Stimulated activated naive CD8-positive, alpha-beta T cell treated with anti-CD3 and anti-CD28 coated beads, Interleukin-15, Interleukin-2, amounts not matched to agents 100 ng/mL and 50 ng/mL, for 24 hours (primary cell): Measurements from ENCODE around the gene C11orf71.

Source experiments
- H3K27ac Mint-ChIP-seq: one replicate; pipeline ENCODE4 v1.8.0; 2021; ENCODE audit warnings: mild to moderate bottlenecking, mixed read lengths
- H3K27me3 Mint-ChIP-seq: one replicate; pipeline ENCODE4 v1.8.0; 2021; ENCODE audit warnings: mixed read lengths
- H3K36me3 Mint-ChIP-seq: one replicate; pipeline ENCODE4 v1.8.0; 2021; ENCODE audit warnings: low read depth, mixed read lengths
- H3K4me1 Mint-ChIP-seq: one replicate; pipeline ENCODE4 v1.8.0; 2021; ENCODE audit warnings: low read depth, mixed read lengths
- H3K4me3 Mint-ChIP-seq: one replicate; pipeline ENCODE4 v1.8.0; 2021; ENCODE audit warnings: mild to moderate bottlenecking, mixed read lengths
- H3K9me3 Mint-ChIP-seq: one replicate; pipeline ENCODE4 v1.8.0; 2021; ENCODE audit warnings: mixed read lengths

The C11orf71 gene

DNA sequence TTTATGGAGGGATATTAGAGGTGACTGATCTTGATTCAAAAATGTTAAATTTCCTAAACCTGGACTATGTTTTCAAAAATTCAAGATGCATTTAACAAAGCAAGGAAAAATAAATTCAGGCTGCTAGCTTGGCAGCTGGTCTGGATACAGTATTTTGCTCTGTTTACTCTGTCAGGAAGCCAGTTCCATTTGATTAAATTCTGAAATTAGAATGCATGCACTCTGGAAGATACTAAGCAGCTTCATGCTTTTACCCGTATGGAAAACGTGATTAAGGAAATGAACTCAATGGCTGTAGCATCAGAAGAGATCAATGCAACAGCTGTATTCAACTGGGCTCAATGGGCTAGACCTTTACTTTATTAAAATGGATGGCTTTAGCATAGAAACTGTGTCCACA is 14.2 kb downstream of the C11orf71 start:
- Mint-ChIP-seq H3K4me3 (no peak overlapping the region), H3K27ac (no peak overlapping the region), H3K9me3 (no peaks in the 10 kb centered on the region), H3K4me1 (no peaks in the 10 kb centered on the region), H3K27me3 (no peaks in the 10 kb centered on the region), H3K36me3 (no peaks in the 10 kb centered on the region)

DNA sequence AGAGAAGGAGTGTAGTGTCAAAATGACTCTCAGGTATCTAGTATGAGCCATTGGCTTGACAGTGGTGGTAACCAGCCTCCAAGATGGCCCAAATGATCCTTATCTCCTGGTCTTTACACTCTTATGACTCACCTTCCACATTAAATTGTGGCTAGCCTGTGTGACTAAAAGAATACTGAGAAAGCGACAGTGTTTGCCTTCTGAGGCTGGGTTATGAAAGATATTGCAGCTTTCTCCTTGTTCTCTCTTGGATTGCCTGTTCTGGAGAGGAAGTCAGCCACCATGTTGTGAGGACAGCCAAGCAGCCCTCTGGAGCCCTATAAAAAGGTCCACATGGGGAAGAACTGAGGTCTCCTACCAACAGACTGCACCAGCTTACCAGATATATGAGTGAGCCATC is 15.8 kb downstream of the C11orf71 start:
- Mint-ChIP-seq H3K27me3 (peaks cover 6% of the 10 kb centered on the region), H3K4me3 (no peak overlapping the region), H3K27ac (no peak overlapping the region), H3K9me3 (no peaks in the 10 kb centered on the region), H3K36me3 (no peaks in the 10 kb centered on the region), H3K4me1 (no peaks in the 10 kb centered on the region)

DNA sequence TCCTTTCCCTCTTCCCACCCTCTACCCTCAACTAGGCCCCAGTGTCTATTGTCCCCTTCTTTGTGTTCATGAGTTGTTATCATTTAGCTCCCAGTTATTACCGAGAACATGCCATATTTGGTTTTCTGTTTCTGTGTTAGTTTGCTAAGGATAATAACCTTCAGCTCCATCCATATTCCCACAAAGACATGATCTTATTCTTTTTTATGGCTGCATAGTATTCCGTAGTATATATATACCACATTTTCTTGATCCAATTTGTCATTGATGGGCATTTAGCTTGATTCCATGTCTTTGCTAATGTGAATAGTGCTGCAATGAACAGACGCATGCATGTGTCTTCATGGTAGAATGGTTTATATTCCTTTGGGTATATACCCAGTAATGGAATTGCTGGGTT is 17.8 kb downstream of the C11orf71 start:
- no peaks in the 10 kb centered on the region for H3K4me1 Mint-ChIP-seq
- H3K27ac Mint-ChIP-seq, result no peak overlapping the region

DNA sequence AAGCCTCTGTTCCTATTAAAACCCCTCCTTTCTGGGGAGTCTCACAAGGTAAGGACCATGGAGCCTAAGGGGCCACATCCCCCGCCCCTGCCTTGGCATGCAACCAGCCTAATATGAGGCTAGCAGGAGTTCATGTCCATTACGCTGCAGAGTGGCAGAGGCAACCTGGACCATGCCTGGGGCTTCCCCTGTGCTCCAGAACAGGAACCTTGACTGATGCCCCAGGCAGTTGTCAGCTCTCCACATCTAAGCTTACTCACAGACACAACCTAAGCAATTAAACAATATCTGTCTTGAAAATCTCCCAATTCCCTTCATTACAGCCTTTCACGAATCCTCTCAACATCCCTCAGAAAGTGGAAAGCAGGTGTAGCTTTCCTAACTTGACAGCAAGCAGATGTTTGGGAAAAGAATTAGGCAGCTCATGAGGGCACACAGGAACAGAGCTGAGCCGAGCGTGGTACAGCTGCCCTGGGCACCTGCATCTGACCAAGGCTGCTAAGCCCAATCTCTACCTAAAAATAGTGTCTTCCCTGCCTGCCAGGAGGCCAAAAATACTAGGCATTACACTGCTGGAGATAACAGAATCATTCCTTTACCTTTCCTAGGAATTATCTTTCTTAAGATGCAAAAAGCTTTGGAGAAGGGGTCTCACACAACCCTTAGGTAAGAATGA is 20.8 kb downstream of the C11orf71 start:
- Mint-ChIP-seq H3K27me3 (peaks cover 14% of the 10 kb centered on the region), H3K9me3 (no peaks in the 10 kb centered on the region), H3K36me3 (no peaks in the 10 kb centered on the region), H3K4me1 (no peaks in the 10 kb centered on the region), H3K27ac (no peak overlapping the region), H3K4me3 (no peak overlapping the region)

More for the DNA sequence above, 17.8 kb downstream of the C11orf71 start:
- Mint-ChIP-seq H3K27me3 (peaks cover 14% of the 10 kb centered on the region), H3K36me3 (no peaks in the 10 kb centered on the region), H3K4me3 (no peak overlapping the region), H3K9me3 (no peaks in the 10 kb centered on the region)

DNA sequence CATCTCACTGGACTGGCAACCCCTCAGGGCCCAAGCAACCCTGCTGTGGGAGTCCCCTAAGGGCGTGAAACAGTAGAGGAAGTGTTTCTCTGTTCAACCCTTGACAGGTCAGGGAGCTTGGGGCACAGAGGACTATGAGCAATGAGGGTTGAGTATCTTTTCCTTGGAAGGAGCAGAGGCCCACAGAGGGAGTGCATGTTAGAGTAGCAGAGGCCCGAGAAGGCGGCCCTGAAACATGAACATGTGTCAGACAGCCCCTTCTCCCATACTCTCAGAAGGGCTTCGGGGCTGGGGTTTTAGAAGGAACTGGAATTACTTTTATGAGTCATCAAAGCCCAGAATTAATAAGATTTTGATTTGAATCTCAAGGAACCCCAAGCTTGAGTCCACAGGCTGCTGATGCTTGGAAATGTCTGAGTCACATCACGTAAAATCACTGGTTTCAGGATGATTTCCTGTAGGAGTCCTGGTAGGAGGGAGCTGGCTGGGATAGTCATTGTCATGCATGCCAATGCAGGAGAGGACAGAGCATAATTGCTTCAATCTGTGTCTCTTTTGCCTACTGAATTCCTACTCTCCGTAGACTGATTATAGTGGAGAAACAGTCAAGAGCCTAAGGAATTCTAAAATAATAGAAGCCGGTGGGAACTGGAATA is 22.6 kb downstream of the C11orf71 start:
- Mint-ChIP-seq H3K9me3 (no peaks in the 10 kb centered on the region), H3K27ac (no peak overlapping the region), H3K4me3 (no peak overlapping the region), H3K27me3 (peaks cover 25% of the 10 kb centered on the region), H3K4me1 (no peaks in the 10 kb centered on the region), H3K36me3 (no peaks in the 10 kb centered on the region)

DNA sequence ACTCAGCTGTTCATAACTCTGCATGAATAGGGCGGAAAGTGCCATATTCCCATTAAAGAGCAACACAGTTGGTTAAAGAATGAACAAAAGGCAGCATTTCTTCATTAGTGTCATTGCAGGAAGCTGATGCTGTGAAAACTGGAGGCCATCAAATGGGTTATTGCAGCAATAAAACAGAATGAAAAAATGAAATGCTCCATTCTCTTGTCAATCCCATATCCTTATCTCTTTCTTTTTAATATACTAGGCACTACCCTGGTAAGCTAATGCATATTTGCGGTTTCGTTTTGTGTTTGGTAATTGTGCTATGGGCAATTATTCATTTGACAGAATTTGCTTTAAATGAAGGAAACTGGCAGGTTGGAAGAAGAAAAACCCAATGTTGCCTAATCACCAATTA is 25.3 kb downstream of the C11orf71 start:
- Mint-ChIP-seq H3K4me3 (no peak overlapping the region), H3K27ac (no peak overlapping the region), H3K9me3 (no peaks in the 10 kb centered on the region), H3K4me1 (no peaks in the 10 kb centered on the region), H3K27me3 (peaks cover 25% of the 10 kb centered on the region), H3K36me3 (no peaks in the 10 kb centered on the region)

DNA sequence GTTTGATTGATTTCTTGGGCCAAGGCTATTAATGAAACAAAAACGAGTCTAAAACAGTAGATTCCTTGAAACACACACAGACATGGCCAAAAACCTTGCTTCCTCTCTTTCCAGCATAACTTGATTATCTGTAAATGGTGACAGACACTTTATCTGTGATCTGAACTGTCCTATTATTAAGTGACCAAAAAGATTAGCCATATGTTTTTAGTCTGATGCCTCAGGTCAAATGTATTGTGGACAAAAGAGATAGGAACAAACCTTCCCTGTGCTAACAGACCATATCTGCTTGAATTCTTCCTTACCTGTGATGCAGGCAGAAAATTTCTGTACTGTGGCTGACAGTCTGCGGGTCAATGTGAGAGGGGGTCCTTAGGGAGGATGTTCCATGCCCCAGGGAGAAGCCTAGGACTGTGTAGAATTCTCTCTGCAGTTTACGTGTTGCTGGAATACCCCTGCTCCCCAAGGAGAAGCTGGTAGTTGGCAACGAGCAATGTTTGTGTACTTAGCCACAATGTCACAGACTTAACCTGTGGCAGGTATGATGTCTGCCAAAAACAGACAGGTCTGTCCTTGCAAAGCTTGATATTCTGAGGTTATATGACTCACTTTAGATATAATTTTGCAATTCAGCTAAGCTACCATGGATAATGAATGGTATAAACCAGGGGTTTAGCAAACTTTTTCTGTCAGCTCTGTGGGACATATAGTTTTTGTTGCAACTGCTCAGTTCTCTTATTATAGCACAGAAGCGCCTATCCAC is 31.2 kb downstream of the C11orf71 start:
- no peaks in the 10 kb centered on the region for H3K36me3 Mint-ChIP-seq
- H3K27ac Mint-ChIP-seq, result no peak overlapping the region
- no peak overlapping the region for H3K4me3 Mint-ChIP-seq
- H3K9me3 Mint-ChIP-seq, result no peaks in the 10 kb centered on the region
- no peaks in the 10 kb centered on the region for H3K4me1 Mint-ChIP-seq
- H3K27me3 Mint-ChIP-seq, result peaks cover 36% of the 10 kb centered on the region

DNA sequence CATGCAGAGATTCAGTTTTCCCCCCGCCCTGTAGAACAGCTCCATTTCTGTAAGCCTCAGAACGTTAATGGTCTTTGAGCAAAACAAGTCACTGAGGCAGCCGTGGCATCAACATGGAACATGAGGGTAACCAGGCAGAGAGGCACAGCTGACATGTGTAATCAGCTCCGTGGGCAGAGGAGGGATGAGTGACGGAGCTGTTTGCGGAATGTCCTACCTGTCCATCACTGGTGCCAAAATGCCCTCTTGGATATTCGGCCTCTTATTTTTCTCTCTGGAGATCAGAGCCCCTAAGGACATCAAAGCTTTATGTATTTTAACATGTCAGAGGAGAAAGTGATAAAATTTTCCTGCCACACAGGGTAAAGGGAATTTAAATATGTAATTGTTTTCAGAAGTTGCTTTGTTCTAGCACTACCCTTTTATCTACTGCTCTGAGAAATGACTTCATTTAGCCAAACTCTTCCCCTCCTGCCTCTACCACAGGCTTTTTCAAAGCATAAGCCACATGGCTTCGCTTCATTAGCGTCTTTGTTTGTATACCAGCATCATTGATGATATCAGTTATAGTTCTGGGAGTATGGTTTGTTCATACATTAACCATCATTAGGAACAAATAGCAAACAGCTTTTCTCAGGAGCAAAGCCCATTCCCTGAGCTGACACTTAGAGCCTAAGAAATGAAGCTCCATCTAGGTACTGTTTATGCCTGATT is 32.9 kb downstream of the C11orf71 start:
- Mint-ChIP-seq H3K4me1 (no peaks in the 10 kb centered on the region), H3K9me3 (no peaks in the 10 kb centered on the region), H3K4me3 (no peak overlapping the region), H3K36me3 (no peaks in the 10 kb centered on the region), H3K27ac (no peak overlapping the region), H3K27me3 (peaks cover 29% of the 10 kb centered on the region)

DNA sequence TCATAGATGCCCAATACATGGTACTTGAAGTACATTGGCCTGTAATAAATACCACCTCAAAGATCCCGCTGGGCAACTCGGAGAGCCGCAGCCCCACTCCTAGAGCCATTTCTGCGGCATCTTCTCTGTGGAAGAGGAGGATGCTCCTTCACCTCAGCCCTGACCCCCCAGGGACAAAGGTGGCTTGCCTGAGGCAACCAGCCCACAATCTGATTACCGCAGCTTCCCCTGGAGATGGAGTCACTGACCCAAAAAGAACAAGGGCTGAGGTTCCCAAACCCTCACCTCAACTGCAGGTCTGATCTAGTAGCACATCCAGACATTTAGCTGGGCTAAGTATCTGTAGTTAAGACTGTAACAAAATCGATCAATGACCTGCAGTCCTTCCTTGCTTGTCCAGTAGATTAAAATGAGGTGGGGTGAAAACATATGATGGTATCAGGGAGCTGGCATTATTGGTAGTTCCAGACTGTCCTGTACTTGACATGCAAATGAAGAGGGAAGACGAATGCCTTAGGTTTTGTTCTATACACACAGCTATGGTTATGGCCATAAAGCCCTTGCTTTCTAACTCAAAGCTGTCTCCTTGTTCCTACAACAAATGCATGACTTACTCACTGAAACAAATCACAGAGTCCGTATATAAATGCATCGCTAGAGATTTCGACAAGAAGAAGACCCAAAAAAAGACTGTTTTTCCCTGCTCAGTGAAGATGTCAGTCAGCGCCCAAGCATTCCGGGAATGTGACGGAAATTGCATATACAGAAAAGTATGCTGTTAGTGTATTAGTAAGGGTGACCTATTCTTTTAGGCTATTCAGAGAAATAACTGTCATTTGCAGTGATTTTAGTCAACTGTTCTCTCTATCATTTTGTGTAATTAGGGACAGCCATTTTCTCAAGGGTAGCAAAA is 33.7 kb downstream of the C11orf71 start:
- H3K27me3 Mint-ChIP-seq, result peaks cover 23% of the 10 kb centered on the region
- no peaks in the 10 kb centered on the region for H3K4me1 Mint-ChIP-seq
- H3K36me3 Mint-ChIP-seq, result no peaks in the 10 kb centered on the region
- H3K4me3 Mint-ChIP-seq, result no peak overlapping the region
- H3K27ac Mint-ChIP-seq, result no peak overlapping the region
- no peaks in the 10 kb centered on the region for H3K9me3 Mint-ChIP-seq

DNA sequence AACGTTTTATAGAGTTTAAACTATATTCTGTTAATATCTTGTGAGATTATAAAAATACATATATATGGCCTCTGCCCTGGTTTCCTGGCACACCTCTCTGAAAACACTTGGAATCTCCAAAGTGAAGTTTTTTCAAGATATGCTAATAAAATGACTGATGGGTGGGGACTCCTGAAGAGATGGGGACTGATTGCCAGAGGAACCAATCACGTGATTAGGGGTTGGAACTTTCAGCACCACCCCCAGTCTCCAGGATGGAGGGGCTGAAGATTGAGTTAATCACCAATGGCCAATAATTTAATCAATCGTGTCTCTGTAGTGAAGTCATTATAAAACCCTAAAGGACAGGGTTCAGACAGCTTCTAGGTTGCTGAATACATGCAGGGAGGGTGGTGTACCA is 37.4 kb downstream of the C11orf71 start:
- H3K36me3 Mint-ChIP-seq, result no peaks in the 10 kb centered on the region
- no peak overlapping the region for H3K27ac Mint-ChIP-seq
- H3K27me3 Mint-ChIP-seq, result peaks cover 30% of the 10 kb centered on the region
- no peaks in the 10 kb centered on the region for H3K4me1 Mint-ChIP-seq
- no peaks in the 10 kb centered on the region for H3K9me3 Mint-ChIP-seq
- no peak overlapping the region for H3K4me3 Mint-ChIP-seq

DNA sequence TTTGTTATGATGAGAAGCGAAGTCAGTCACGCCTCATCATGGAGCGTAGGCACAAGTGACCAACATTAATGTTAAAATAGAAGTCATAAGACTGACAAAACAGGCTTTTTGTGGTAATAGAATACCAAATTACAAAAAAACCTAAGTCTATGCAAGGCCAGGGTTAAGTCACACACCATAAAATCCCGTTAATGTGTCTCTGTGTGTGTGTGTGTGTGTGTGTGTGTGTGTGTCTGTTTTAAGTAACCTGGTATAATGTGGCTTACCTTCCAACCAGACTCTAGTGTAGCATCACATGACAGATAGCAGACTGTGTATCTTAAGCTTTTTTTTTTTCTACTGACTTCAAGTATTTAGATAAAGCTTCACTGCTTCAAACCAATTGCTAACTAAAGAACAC is 38.0 kb downstream of the C11orf71 start:
- Mint-ChIP-seq H3K27ac (no peak overlapping the region), H3K9me3 (no peaks in the 10 kb centered on the region), H3K4me3 (no peak overlapping the region), H3K4me1 (no peaks in the 10 kb centered on the region), H3K27me3 (peaks cover 26% of the 10 kb centered on the region), H3K36me3 (no peaks in the 10 kb centered on the region)

DNA sequence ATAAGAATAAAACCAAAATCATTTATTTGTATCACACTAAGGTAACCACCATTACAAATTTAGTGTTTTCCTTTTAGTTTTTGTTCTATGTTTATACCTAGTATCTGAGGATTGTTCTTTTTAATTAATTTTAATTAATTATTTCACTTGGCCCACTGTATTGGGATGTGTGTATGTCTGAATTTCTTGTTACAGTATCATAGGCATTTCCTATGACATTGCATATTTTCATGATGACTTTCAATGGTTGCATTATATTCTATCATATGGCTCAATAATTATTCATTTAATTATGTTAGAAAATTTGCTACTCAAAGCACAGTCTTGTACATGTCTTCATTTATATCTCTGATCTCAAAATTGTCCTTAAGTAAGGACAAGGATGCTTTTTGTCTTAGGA is 41.0 kb downstream of the C11orf71 start:
- H3K9me3 Mint-ChIP-seq, result no peaks in the 10 kb centered on the region

DNA sequence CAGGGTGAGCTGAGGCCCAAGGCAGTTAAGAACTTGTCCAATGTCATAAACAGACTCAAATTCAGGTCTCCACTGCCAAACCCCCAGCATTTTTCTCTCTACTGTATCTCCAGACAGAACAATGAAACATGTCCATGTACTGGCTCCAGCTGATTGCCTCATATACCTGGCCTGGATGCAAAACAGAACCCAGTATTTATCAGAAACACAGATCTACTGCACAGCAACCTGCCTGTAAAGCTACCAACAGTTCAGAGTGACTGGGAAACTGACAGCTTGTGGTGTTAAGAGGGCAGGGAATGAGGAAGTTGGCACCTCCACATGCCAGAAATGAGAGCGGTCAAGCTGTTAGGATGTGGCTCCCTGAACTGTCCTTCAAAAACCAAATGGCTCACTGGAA is 41.6 kb downstream of the C11orf71 start:
- Mint-ChIP-seq H3K4me3 (no peak overlapping the region), H3K4me1 (no peaks in the 10 kb centered on the region), H3K9me3 (no peaks in the 10 kb centered on the region), H3K36me3 (no peaks in the 10 kb centered on the region), H3K27me3 (peaks cover 22% of the 10 kb centered on the region), H3K27ac (no peak overlapping the region)

More for the DNA sequence above, 41.0 kb downstream of the C11orf71 start:
- no peak overlapping the region for H3K4me3 Mint-ChIP-seq
- H3K36me3 Mint-ChIP-seq, result no peaks in the 10 kb centered on the region
- no peaks in the 10 kb centered on the region for H3K4me1 Mint-ChIP-seq
- peaks cover 22% of the 10 kb centered on the region for H3K27me3 Mint-ChIP-seq
- no peak overlapping the region for H3K27ac Mint-ChIP-seq

DNA sequence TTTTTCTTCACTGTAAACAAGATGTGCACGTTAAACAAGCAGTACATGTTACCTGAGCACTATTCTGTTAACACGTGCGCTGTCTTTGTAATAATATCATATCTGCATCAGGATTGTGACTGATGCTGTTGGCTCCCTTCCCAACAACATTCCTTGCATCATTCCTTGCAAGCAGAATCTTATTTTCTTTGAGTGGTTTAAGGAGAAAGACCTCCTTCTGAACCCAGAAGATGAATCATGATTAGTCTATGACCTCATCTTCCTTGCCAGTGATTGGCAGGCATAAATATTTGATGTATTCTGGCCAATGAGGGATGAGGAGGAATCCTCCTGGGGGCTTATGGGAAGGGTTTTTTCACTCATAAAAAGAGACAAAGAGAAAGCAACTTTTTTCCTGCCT is 46.2 kb downstream of the C11orf71 start:
- Mint-ChIP-seq H3K4me1 (no peaks in the 10 kb centered on the region), H3K27ac (no peak overlapping the region), H3K36me3 (no peaks in the 10 kb centered on the region), H3K9me3 (no peaks in the 10 kb centered on the region), H3K27me3 (peaks cover 16% of the 10 kb centered on the region), H3K4me3 (no peak overlapping the region)
